Measurements from ENCODE around the gene COPS6.

The COPS6 gene

GRCh38 chr7:100102950-100103840 lies 14.4 kb downstream of the COPS6 start:
- DNase-seq = no peak

GRCh38 chr7:100105534-100105933 lies 16.8 kb downstream of the COPS6 start:
- DNase-seq = no peak

GRCh38 chr7:100106633-100107032 lies 17.9 kb downstream of the COPS6 start:
- DNase-seq = no peak

- no peak for DNase-seq
Observed at GRCh38 chr7:100107125-100107737, 18.5 kb downstream of the COPS6 start.

- no peak for DNase-seq
Observed at GRCh38 chr7:100107890-100108289, 19.1 kb downstream of the COPS6 start.

- DNase-seq = no peak
Observed at GRCh38 chr7:100109521-100110163, 20.9 kb downstream of the COPS6 start.

GRCh38 chr7:100111156-100111555 lies 22.4 kb downstream of the COPS6 start:
- DNase-seq = no peak

- no peak for DNase-seq
Observed at GRCh38 chr7:100111914-100112313, 23.1 kb downstream of the COPS6 start.

- no peak for DNase-seq
Observed at GRCh38 chr7:100115026-100115425, 26.3 kb downstream of the COPS6 start.

- DNase-seq = no peak
Observed at GRCh38 chr7:100118388-100119071, 29.8 kb downstream of the COPS6 start.

- peak; percentile 96 for DNase-seq
Observed at GRCh38 chr7:100119072-100119969, 30.6 kb downstream of the COPS6 start, which contains the start of the genes CNPY4 and TAF6. Gene CNPY4, plus strand, starts transcription at chr7:100119634. Its CDS starts 111 bp downstream, at chr7:100119745. Gene TAF6, minus strand, starts transcription at chr7:100119358. Its CDS starts 5,149 bp downstream, at chr7:100114209.

- DNase-seq = peak; percentile 80
Observed at GRCh38 chr7:100119970-100120732, 31.4 kb downstream of the COPS6 start.

GRCh38 chr7:100120733-100121036 lies 31.9 kb downstream of the COPS6 start:
- no peak for DNase-seq

GRCh38 chr7:100122067-100122466 lies 33.3 kb downstream of the COPS6 start:
- DNase-seq = no peak

GRCh38 chr7:100122568-100122967 lies 33.8 kb downstream of the COPS6 start:
- no peak for DNase-seq

- DNase-seq = no peak
Observed at GRCh38 chr7:100124301-100125230, 35.8 kb downstream of the COPS6 start.

GRCh38 chr7:100126239-100126930 lies 37.6 kb downstream of the COPS6 start:
- DNase-seq = no peak

GRCh38 chr7:100126931-100127865 lies 38.4 kb downstream of the COPS6 start, which contains the start of gene MBLAC1:
Gene MBLAC1, plus strand, starts transcription at chr7:100126967. Its CDS starts 429 bp downstream, at chr7:100127396.
- peak; percentile 94 for DNase-seq

All from CD4-positive, alpha-beta T cell treated with Interleukin-10 for 1 hour (primary cell).